Loucy (cell line): Measurements from ENCODE around the gene RNF145.

Experiments
- H2AFZ ChIP-seq: fragments of 200-600 bp; sonication (generic); 2 replicates; pipeline ENCODE4 v1.6.0; 2016; ENCODE audit warnings: antibody characterized with exemption, mild to moderate bottlenecking, low read length, moderate library complexity
- H3F3A ChIP-seq: fragments of 200-600 bp; 2 replicates; pipeline ENCODE4 v1.6.0; 2016; ENCODE audit warnings: antibody characterized with exemption, low read depth, mild to moderate bottlenecking
- H3K27me3 ChIP-seq: fragments of 200-600 bp; sonication (generic); 2 replicates; pipeline ENCODE4 v1.6.1; 2014; ENCODE audit warnings: low read length, mild to moderate bottlenecking; ENCODE audit not compliant: insufficient read depth, poor library complexity, severe bottlenecking
- H3K36me3 ChIP-seq: fragments of 200-600 bp; sonication (generic); 2 replicates; pipeline ENCODE4 v1.6.1; 2016; ENCODE audit warnings: low read length; ENCODE audit not compliant: insufficient read depth
- H3K4me1 ChIP-seq: fragments of 200-600 bp; sonication (generic); 2 replicates; pipeline ENCODE4 v1.5.1; 2014; ENCODE audit warnings: low read length, mild to moderate bottlenecking; ENCODE audit not compliant: insufficient read depth, poor library complexity, severe bottlenecking
- H3K4me2 ChIP-seq: fragments of 200-600 bp; sonication (generic); 2 replicates; pipeline ENCODE4 v1.6.0; 2014; ENCODE audit warnings: antibody characterized with exemption, low read length, low read depth, mild to moderate bottlenecking; ENCODE audit not compliant: poor library complexity, severe bottlenecking
- H3K4me3 ChIP-seq: fragments of 200-600 bp; sonication (generic); 2 replicates; pipeline ENCODE4 v1.5.1; 2014; ENCODE audit warnings: low read length, mild to moderate bottlenecking, mixed read lengths; ENCODE audit not compliant: poor library complexity, severe bottlenecking
- H3K79me2 ChIP-seq: fragments of 200-600 bp; sonication (generic); 2 replicates; pipeline ENCODE4 v1.6.1; 2014; ENCODE audit warnings: low read length; ENCODE audit not compliant: insufficient read depth
- H3K9ac ChIP-seq: fragments of 200-600 bp; sonication (generic); 2 replicates; pipeline ENCODE4 v1.6.0; 2014; ENCODE audit warnings: mild to moderate bottlenecking, low read depth, low read length, moderate library complexity; ENCODE audit not compliant: poor library complexity, severe bottlenecking
- H3K9me2 ChIP-seq: fragments of 200-600 bp; sonication (generic); replicated peaks from 2 replicates; pipeline ENCODE4 v1.6.1; 2016; ENCODE audit warnings: low read depth, low read length, mixed read lengths
- H3K9me3 ChIP-seq: fragments of 200-600 bp; sonication (generic); 2 replicates; pipeline ENCODE4 v1.6.1; 2014; ENCODE audit warnings: mild to moderate bottlenecking, antibody characterized with exemption, low read length, low read depth; ENCODE audit not compliant: insufficient read depth
- H4K20me1 ChIP-seq: fragments of 200-600 bp; sonication (generic); 2 replicates; pipeline ENCODE4 v1.6.0; 2014; ENCODE audit warnings: antibody characterized with exemption, low read length, mild to moderate bottlenecking; ENCODE audit not compliant: insufficient read depth, poor library complexity, severe bottlenecking
- CTCF ChIP-seq: fragments of 200-600 bp; sonication (generic); conservative IDR thresholded peaks from 2 replicates; pipeline ENCODE4 v1.5.1; 2014; ENCODE audit warnings: mild to moderate bottlenecking, antibody characterized with exemption, low read length
- EZH2phosphoT487 ChIP-seq: fragments of 200-600 bp; IDR thresholded peaks from 2 replicates; pipeline ENCODE4 v1.6.1; 2018; ENCODE audit warnings: antibody characterized with exemption, mild to moderate bottlenecking, moderate library complexity, borderline replicate concordance

RNF145 gene

DNA sequence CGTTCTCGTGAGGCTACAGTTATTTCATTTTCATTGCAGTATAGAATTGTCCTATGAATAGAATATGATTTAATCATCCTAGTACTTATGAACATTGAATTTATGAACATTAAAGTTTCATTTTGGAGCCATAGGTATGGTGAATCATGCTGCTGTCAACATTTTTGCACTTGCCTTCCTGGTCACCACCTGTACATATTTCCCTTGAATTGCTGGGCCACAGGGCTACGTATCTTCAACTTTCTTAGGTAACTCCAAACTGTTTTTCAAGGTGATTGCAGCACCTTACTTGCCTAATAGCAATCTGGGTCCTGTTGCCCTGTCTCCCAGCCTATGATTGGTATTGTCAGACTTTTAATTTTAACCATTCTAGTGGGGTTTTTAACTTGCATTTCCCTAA lies 6.5 kb upstream of the RNF145 start:
- H3K79me2 ChIP-seq = no peaks in the 10 kb centered on the region
- H3K4me1 ChIP-seq = peaks cover 12% of the 10 kb centered on the region
- no peaks in the 10 kb centered on the region for H4K20me1 ChIP-seq
- no peaks in the 10 kb centered on the region for H3K9me2 ChIP-seq
- no peak overlapping the region for H3K9ac ChIP-seq
- H3K4me3 ChIP-seq = no peak overlapping the region
- H3K9me3 ChIP-seq = no peaks in the 10 kb centered on the region
- H3K27me3 ChIP-seq = no peaks in the 10 kb centered on the region
- no peak overlapping the region for H3K4me2 ChIP-seq
- no peak for TF ChIP-seq CTCF
- TF ChIP-seq EZH2phosphoT487 = no peak
- H3F3A ChIP-seq = no peaks in the 10 kb centered on the region; the same call in 1 of the 2 replicates
- no peak overlapping the region for H2AFZ ChIP-seq
- H3K36me3 ChIP-seq = no peaks in the 10 kb centered on the region

- Histone ChIP-seq H3K36me3 (no peaks in the 10 kb centered on the region), H3K4me2 (no peak overlapping the region), H3K9ac (no peak overlapping the region), H3K9me3 (no peaks in the 10 kb centered on the region), H3K27me3 (no peaks in the 10 kb centered on the region), H3K79me2 (no peaks in the 10 kb centered on the region), H4K20me1 (no peaks in the 10 kb centered on the region), H3K4me3 (no peak overlapping the region), H3K4me1 (peaks cover 20% of the 10 kb centered on the region), H3K9me2 (no peaks in the 10 kb centered on the region), H2AFZ (no peak overlapping the region), H3F3A (no peaks in the 10 kb centered on the region; the same call in 1 of the 2 replicates)
- TF ChIP-seq EZH2phosphoT487 (no peak), CTCF (no peak)
Measured at GRCh38 chr5:159214486-159215271, 5.3 kb upstream of the RNF145 start.

GRCh38 chr5:159212657-159213462 lies 3.5 kb upstream of the RNF145 start:
- H2AFZ ChIP-seq = no peak overlapping the region

More at GRCh38 chr5:159212657-159213462, 3.5 kb upstream of the RNF145 start:
- Histone ChIP-seq H3F3A (no peaks in the 10 kb centered on the region; the same call in 1 of the 2 replicates), H3K9ac (no peak overlapping the region), H3K79me2 (peaks cover 9% of the 10 kb centered on the region), H3K27me3 (no peaks in the 10 kb centered on the region), H3K9me3 (no peaks in the 10 kb centered on the region), H3K4me3 (no peak overlapping the region), H4K20me1 (no peaks in the 10 kb centered on the region), H3K4me2 (no peak overlapping the region), H3K4me1 (peaks cover 20% of the 10 kb centered on the region), H3K36me3 (no peaks in the 10 kb centered on the region), H3K9me2 (no peaks in the 10 kb centered on the region)
- no peak for TF ChIP-seq CTCF
- TF ChIP-seq EZH2phosphoT487 = no peak
